ENCODE data around the gene ITGB1. TPM values are rescaled to one million over a fixed set of nuclear protein-coding genes. Genes with fewer than 3 reads are reported as not detected.

The ITGB1 gene
- total and polyA plus RNA-seq, 9 of the 15 experiments (the other 6 are each of a cell fraction or from before 2014, with no cell fraction given), result 40.2 to 194 (median 155) TPM

DNA sequence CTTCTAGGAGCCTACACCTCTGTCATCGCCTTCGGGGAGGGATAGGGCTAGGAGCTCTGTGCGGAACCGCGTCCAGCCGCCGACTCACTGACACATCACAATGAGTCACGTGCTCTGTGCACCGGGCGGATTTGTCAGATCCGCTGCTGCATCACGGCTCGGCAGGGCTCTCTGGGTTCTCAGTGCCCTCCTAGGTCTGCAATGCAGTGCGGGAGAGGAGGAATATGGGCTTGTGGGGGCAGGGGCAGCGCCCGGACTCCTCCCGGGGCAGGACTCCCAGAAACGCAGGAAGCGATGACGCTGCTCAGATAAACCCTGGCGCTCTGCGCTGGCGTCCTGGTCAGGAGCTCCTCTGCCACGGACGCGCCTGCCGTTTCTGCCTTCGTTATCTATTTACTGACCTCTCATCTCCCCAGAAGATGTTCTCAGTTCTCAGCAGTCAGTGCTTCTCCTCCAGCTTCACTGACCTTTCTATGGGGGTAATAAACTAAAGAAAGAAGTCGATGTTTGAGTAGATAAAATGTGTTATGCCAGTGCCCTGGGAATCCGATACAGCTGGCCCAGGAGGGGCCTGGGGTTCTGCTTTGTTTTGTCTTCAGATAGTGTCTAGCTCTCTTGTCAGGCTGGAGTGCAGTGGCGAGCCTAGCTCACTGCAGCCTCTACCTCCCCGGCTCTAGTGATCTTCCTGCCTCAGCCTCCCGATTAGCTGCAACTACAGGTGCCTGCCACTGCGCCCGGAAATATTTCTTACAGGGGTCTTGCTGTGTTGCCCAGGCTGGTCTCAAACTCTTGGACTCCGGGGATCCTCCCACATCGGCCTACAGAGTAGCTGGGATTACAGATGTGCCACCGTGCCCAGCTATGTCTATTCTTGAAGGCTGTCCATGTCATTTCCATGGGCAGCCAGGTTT is 22.8 kb upstream of the ITGB1 start (continued):
- 0 out of 2 replicates have a peak, but pooled peaks have one; percentile 51 for TF ChIP-seq ZNF175 (CRISPR knock-in tag; IDR thresholded peaks at IDR 0.05; ENCODE audit: low read depth)
- TF ChIP-seq ILF3 (IDR thresholded peaks at IDR 0.05; ENCODE audit: borderline replicate concordance), result no peak
- TF ChIP-seq ASH1L (IDR thresholded peaks at IDR 0.05; ENCODE audit: borderline replicate concordance, low read depth, partially characterized antibody), result no peak
- TF ChIP-seq KAT2B (IDR thresholded peaks at IDR 0.05; ENCODE audit: low read depth, low read length), result no peak
- peak in 1 of 2 experiments; percentile 85; a peak in 2 of 4 replicates for TF ChIP-seq HDAC1 (IDR thresholded peaks at IDR 0.05)
- no peak for TF ChIP-seq BMI1 (IDR thresholded peaks at IDR 0.05; ENCODE audit: low read length)
- TF ChIP-seq LCOR (CRISPR knock-in tag; IDR thresholded peaks at IDR 0.05), result peak; percentile 42; the same call in 1 of the 2 replicates
- peak; percentile 62; the same call in 1 of the 2 replicates for TF ChIP-seq SPI1 (IDR thresholded peaks at IDR 0.05; ENCODE audit: borderline replicate concordance, low read depth, low read length)
- TF ChIP-seq RBBP5 (IDR thresholded peaks at IDR 0.05; ENCODE audit: borderline replicate concordance, insufficient read depth, low read length, poor library complexity, severe bottlenecking), result peak; percentile 87
- TF ChIP-seq, protein P1, sequence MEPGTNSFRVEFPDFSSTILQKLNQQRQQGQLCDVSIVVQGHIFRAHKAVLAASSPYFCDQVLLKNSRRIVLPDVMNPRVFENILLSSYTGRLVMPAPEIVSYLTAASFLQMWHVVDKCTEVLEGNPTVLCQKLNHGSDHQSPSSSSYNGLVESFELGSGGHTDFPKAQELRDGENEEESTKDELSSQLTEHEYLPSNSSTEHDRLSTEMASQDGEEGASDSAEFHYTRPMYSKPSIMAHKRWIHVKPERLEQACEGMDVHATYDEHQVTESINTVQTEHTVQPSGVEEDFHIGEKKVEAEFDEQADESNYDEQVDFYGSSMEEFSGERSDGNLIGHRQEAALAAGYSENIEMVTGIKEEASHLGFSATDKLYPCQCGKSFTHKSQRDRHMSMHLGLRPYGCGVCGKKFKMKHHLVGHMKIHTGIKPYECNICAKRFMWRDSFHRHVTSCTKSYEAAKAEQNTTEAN (CRISPR knock-in tag; IDR thresholded peaks at IDR 0.05), result no peak
- TF ChIP-seq, protein P2, sequence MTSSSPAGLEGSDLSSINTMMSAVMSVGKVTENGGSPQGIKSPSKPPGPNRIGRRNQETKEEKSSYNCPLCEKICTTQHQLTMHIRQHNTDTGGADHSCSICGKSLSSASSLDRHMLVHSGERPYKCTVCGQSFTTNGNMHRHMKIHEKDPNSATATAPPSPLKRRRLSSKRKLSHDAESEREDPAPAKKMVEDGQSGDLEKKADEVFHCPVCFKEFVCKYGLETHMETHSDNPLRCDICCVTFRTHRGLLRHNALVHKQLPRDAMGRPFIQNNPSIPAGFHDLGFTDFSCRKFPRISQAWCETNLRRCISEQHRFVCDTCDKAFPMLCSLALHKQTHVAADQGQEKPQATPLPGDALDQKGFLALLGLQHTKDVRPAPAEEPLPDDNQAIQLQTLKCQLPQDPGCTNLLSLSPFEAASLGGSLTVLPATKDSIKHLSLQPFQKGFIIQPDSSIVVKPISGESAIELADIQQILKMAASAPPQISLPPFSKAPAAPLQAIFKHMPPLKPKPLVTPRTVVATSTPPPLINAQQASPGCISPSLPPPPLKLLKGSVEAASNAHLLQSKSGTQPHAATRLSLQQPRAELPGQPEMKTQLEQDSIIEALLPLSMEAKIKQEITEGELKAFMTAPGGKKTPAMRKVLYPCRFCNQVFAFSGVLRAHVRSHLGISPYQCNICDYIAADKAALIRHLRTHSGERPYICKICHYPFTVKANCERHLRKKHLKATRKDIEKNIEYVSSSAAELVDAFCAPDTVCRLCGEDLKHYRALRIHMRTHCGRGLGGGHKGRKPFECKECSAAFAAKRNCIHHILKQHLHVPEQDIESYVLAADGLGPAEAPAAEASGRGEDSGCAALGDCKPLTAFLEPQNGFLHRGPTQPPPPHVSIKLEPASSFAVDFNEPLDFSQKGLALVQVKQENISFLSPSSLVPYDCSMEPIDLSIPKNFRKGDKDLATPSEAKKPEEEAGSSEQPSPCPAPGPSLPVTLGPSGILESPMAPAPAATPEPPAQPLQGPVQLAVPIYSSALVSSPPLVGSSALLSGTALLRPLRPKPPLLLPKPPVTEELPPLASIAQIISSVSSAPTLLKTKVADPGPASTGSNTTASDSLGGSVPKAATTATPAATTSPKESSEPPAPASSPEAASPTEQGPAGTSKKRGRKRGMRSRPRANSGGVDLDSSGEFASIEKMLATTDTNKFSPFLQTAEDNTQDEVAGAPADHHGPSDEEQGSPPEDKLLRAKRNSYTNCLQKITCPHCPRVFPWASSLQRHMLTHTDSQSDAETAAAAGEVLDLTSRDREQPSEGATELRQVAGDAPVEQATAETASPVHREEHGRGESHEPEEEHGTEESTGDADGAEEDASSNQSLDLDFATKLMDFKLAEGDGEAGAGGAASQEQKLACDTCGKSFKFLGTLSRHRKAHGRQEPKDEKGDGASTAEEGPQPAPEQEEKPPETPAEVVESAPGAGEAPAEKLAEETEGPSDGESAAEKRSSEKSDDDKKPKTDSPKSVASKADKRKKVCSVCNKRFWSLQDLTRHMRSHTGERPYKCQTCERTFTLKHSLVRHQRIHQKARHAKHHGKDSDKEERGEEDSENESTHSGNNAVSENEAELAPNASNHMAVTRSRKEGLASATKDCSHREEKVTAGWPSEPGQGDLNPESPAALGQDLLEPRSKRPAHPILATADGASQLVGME (CRISPR knock-in tag; IDR thresholded peaks at IDR 0.05), result peak; percentile 77; the same call in 1 of the 2 replicates
- TF ChIP-seq, protein P3, sequence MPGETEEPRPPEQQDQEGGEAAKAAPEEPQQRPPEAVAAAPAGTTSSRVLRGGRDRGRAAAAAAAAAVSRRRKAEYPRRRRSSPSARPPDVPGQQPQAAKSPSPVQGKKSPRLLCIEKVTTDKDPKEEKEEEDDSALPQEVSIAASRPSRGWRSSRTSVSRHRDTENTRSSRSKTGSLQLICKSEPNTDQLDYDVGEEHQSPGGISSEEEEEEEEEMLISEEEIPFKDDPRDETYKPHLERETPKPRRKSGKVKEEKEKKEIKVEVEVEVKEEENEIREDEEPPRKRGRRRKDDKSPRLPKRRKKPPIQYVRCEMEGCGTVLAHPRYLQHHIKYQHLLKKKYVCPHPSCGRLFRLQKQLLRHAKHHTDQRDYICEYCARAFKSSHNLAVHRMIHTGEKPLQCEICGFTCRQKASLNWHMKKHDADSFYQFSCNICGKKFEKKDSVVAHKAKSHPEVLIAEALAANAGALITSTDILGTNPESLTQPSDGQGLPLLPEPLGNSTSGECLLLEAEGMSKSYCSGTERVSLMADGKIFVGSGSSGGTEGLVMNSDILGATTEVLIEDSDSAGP (CRISPR knock-in tag; IDR thresholded peaks at IDR 0.05), result no peak
- TF ChIP-seq NFIX (CRISPR knock-in tag; IDR thresholded peaks at IDR 0.05; ENCODE audit: low read depth), result no peak
- no peak for TF ChIP-seq ZNF707 (CRISPR knock-in tag; conservative IDR thresholded peaks at IDR 0.05)
- no peak for TF ChIP-seq NFIC (IDR thresholded peaks at IDR 0.05)
- 0 out of 2 replicates have a peak, but pooled peaks have one; percentile 36 for TF ChIP-seq FOXK1 (CRISPR knock-in tag; IDR thresholded peaks at IDR 0.05; ENCODE audit: borderline replicate concordance)
- TF ChIP-seq ZNF41 (CRISPR knock-in tag; conservative IDR thresholded peaks at IDR 0.05), result no peak; the same call in 1 of the 2 replicates
